Epithelial cell of proximal tubule (primary cell): ENCODE data around the gene CNGB1. TPM values are rescaled to one million over a fixed set of nuclear protein-coding genes. Genes with fewer than 3 reads are reported as not detected.

Source experiments
- DNase-seq: peaks from one replicate; pipeline ENCODE4 v3.0.0-alpha.2; 2011; ENCODE audit warnings: low read depth
- H3K4me3 ChIP-seq: 2 replicates; pipeline ENCODE4 v1.5.1; 2011; ENCODE audit warnings: low read depth, mild to moderate bottlenecking, low read length
- total RNA-seq: library from RNA; depleted of rRNA; stranded (reverse); fragments of >200 nt; gene quantifications from 2 replicates; pipeline ENCODE4 v1.2.3, GENCODE V29; 2015
- TF ChIP-seq, protein P1 (sequence below): conservative IDR thresholded peaks from 2 replicates; pipeline ENCODE4 v1.5.1; 2012; ENCODE audit warnings: low read depth, mild to moderate bottlenecking, low read length

CNGB1 gene
- total RNA-seq, 1 donor from 2014 or later, result 1.4 TPM

DNA sequence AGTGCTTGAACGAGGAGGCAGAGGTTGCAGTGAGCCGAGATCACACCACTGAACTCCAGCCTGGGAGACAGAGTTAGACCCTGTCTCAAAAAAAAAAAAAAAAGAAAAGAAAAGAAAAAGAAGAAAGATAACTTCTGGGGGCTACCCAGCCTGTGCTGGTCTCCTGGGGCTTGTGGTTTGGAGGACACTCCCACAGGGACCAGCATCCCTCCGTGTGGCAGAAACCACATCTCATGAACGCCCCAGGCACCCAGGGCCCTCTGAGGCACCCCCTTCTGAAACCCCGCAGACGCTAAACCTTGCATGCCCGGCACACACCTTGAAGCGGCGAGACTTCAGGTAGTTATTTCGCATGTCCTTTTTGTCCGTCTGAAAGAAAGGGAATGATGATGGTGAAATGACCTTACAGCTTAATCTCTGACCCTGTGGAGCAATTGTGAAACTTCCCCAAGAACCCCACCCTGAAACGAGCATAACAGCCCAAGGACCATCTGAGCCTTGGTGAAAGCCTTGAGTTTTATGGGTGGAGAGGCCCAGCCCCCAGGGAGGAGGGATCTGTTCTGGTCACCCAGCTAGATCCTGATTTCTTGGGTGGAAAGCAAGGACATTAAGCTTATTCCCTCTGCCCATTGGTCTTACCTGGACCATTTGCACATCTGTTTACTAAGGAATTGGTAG is 55.0 kb downstream of the CNGB1 start:
- DNase-seq, result no peak
- TF ChIP-seq, protein P1, sequence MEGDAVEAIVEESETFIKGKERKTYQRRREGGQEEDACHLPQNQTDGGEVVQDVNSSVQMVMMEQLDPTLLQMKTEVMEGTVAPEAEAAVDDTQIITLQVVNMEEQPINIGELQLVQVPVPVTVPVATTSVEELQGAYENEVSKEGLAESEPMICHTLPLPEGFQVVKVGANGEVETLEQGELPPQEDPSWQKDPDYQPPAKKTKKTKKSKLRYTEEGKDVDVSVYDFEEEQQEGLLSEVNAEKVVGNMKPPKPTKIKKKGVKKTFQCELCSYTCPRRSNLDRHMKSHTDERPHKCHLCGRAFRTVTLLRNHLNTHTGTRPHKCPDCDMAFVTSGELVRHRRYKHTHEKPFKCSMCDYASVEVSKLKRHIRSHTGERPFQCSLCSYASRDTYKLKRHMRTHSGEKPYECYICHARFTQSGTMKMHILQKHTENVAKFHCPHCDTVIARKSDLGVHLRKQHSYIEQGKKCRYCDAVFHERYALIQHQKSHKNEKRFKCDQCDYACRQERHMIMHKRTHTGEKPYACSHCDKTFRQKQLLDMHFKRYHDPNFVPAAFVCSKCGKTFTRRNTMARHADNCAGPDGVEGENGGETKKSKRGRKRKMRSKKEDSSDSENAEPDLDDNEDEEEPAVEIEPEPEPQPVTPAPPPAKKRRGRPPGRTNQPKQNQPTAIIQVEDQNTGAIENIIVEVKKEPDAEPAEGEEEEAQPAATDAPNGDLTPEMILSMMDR, result no peak
- H3K4me3 ChIP-seq, result no peak overlapping the region

DNA sequence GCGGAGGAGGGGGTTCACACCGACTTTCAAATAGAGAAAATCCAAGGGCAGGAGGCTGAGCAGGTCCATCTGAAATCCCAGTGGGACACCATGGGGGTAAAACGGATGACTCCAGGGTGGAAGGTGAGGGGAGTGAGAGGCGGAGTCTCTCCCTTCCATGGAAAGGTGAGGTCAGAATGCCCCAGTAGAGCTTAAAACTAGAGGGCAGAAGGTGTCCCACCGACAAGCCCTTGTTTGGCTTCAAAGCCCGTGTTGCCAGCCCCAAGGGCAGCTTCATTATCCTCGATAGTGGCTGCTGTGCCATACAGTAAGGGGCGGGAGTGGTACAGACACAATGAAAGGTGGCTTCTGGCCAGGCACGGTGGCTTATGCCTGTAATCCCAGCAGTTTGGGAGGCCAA is 55.7 kb downstream of the CNGB1 start:
- H3K4me3 ChIP-seq, result no peak overlapping the region
- no peak for DNase-seq
- TF ChIP-seq, protein P1, result no peak

DNA sequence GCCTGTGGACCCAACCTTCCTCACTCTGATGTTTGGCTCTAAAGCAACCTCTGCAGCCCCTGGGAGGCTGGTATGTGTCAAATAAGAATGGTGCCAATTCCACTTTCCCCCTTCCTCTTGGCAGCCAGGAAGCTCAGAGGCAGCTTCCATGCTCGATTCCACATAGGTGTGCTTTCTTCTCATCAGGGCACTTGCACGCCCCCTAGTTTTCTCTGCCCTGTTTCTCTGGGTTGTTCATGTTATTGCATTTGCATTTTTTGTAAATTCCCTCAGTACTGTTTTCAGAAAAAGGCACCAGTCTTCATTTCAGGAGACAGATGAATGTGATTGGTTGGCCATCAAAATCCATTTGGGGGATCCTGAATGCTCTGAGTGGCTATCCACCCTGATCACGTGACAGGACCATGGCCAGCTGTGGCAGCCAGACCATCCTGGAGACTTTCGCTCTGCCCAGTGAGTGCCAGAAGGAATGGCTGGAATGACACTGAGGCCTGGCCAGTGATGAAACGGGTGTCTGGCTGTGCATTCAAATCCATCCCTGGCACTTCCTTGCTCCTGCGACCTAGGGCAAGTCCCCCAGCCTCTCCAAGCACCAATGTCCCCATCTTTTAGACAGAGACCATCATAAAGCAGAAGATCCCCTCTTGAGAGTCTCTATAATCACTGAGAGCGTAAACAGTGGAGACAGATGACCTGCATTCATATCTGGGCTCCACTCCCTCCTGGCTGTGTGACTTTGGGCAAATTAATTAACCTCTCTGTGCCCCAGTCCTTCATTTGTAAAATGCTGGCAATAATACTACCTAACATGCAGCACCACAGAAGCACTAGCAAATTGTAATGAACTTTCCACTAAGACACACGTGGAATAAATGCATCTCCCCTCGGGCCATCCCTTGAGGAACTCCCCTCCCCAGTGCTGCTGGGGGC is 56.4 kb downstream of the CNGB1 start:
- no peak overlapping the region for H3K4me3 ChIP-seq
- TF ChIP-seq, protein P1, result no peak
- DNase-seq, result no peak

DNA sequence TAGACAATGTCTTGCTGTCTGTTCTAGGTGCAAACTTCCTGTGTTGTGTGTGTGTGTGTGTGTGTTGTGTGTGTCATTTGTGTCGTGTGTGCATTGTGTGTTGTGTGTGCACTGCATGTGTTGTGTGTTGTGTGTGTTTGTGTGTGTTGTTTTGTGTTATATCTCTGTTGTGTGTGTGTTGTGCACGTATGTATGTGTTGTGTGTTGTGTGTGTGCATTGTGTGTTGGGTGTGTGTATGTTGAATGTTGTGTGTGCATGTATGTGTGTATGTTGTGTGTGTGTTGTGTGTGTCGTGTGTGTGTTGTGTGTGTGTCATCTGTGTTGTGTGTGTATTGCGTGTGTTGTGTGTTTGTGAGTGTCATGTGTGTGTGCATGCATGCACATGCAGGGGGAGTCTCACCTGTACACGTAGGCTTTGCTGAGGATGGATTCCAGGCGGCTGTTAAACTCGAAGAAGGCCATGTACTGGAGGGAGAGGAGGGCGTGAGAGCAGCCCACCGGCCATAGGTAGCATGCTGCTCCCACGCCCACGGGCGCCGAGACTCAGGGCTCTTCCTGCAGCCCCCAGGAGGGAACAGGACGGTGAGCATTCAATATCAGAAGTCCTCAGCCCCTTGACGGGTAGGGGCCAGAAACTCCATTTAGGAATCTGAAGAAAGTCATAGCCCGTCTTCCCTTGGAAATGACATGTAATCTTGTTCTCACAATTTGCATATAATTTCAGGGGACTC is 58.2 kb downstream of the CNGB1 start:
- DNase-seq, result no peak
- TF ChIP-seq, protein P1, result no peak
- no peak overlapping the region for H3K4me3 ChIP-seq

DNA sequence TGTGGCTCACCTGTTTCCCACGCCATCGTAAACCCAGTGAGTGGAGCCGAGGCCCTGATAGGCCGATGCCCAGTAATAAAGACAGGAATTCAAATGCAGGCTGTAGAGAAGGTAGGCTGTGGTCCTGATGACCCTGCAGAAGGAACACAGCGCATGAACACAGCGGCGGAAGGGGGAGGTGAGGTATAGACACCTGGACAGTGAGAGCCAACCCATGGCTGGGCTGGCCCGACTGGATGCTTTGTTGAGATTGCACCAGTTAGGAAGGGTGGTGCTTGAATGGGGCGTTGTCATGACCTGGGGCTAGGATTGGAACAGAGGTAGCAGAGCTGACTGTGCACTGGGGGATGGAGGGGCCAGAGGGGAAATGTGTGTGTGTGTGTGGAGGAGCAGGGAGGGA is 59.2 kb downstream of the CNGB1 start:
- TF ChIP-seq, protein P1, result no peak
- DNase-seq, result no peak
- H3K4me3 ChIP-seq, result no peak overlapping the region

DNA sequence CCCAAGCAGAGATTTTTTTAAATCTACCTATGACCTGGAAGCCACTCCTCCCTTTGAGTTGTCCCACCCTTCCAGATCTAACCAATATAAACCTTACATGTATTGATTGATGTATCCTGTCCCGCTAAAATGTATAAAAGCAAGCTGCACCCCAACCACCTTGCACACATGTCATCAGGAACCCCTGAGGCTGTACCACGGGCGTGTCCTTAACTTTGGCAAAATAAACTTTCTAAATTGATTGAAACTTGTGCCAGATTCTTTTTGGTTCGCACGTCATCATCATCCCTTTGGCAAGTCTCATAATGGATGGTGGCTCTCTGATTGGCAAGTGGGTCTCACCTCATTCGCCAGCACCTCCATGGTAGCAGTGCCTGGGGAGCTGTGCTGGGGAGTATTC is 60.2 kb downstream of the CNGB1 start:
- no peak for DNase-seq
- TF ChIP-seq, protein P1, result no peak

More for the DNA sequence above, 60.2 kb downstream of the CNGB1 start:
- no peak overlapping the region for H3K4me3 ChIP-seq
